Osteoblast (primary cell): ENCODE measurements around the gene CEBPG. TPM values are rescaled to one million over a fixed set of nuclear protein-coding genes. Genes with fewer than 3 reads are reported as not detected.
A peak's percentile ranks its signal among the peaks of the same experiment; 100 is the strongest.

ENCODE experiments used
- DNase-seq: peaks from one replicate; pipeline ENCODE4 v3.0.0; 2011; ENCODE audit warnings: low spot score, mixed read lengths; ENCODE audit not compliant: insufficient read length; ENCODE audit errors: missing footprints
- H2AFZ ChIP-seq: 2 replicates; pipeline ENCODE4 v1.6.0; 2011; ENCODE audit warnings: mild to moderate bottlenecking, low read length
- H3K27ac ChIP-seq: 2 replicates; pipeline ENCODE4 v1.5.1; 2011; ENCODE audit warnings: mild to moderate bottlenecking, low read depth, low read length, moderate library complexity
- H3K27me3 ChIP-seq: 2 replicates; pipeline ENCODE4 v1.6.0; 2012; ENCODE audit warnings: mild to moderate bottlenecking, control low read depth, inconsistent platforms, low read length, moderate library complexity; ENCODE audit not compliant: insufficient read depth
- H3K36me3 ChIP-seq: 2 replicates; pipeline ENCODE4 v1.5.1; 2011; ENCODE audit warnings: mild to moderate bottlenecking, low read length, control low read depth, moderate library complexity; ENCODE audit not compliant: insufficient read depth
- H3K4me1 ChIP-seq: 2 replicates; pipeline ENCODE4 v1.5.1; 2011; ENCODE audit warnings: mild to moderate bottlenecking, low read length, control low read depth, moderate library complexity; ENCODE audit not compliant: insufficient read depth
- H3K4me2 ChIP-seq: 2 replicates; pipeline ENCODE4 v1.6.0; 2011; ENCODE audit warnings: mild to moderate bottlenecking, low read length; ENCODE audit not compliant: insufficient read depth
- H3K4me3 ChIP-seq: fragments of 200-600 bp; sonication (generic); 3 replicates; pipeline ENCODE4 v1.5.1; 2012; ENCODE audit warnings: mild to moderate bottlenecking, low read length, inconsistent platforms; ENCODE audit not compliant: insufficient read depth
- H3K79me2 ChIP-seq: 2 replicates; pipeline ENCODE4 v1.6.0; 2012; ENCODE audit warnings: mild to moderate bottlenecking, low read length, control low read depth, inconsistent platforms; ENCODE audit not compliant: insufficient read depth
- H3K9me3 ChIP-seq: 2 replicates; pipeline ENCODE4 v1.5.1; 2011; ENCODE audit warnings: low read depth, low read length, control low read depth
- H4K20me1 ChIP-seq: 2 replicates; pipeline ENCODE4 v1.6.0; 2012; ENCODE audit warnings: mild to moderate bottlenecking, low read length, control low read depth; ENCODE audit not compliant: insufficient read depth
- total RNA-seq: library from RNA; depleted of rRNA; stranded (reverse); fragments of >200 nt; gene quantifications from 2 replicates; pipeline ENCODE4 v1.2.3, GENCODE V29; 2012
- TF ChIP-seq, protein P1 (sequence below): IDR thresholded peaks from 2 replicates; pipeline ENCODE4 v1.5.1; 2011; ENCODE audit warnings: mild to moderate bottlenecking, low read depth, low read length, moderate library complexity; ENCODE audit errors: extremely low read depth

Gene CEBPG
- total RNA-seq, 1 donor, result 35.5 TPM

DNA sequence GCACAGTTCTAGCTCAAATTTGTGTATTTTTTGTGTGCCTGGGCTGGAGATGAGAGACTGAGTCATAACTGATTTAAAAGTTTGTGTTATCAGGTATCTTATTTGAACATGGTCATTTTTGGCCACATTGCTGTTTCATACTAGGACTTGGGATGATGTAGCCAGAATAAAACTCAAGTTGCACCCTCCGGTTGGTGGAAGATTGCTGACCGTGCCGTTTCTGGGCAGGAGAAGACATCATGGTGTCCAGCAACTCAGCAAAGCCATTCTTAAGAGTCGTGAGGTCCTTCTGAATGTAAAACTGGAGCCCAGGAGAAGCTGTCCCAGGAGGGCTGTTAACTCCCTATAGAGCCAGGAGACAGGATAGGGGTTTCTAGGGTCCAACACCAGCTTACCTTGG lies 7.6 kb downstream of the CEBPG start:
- TF ChIP-seq, protein P1, sequence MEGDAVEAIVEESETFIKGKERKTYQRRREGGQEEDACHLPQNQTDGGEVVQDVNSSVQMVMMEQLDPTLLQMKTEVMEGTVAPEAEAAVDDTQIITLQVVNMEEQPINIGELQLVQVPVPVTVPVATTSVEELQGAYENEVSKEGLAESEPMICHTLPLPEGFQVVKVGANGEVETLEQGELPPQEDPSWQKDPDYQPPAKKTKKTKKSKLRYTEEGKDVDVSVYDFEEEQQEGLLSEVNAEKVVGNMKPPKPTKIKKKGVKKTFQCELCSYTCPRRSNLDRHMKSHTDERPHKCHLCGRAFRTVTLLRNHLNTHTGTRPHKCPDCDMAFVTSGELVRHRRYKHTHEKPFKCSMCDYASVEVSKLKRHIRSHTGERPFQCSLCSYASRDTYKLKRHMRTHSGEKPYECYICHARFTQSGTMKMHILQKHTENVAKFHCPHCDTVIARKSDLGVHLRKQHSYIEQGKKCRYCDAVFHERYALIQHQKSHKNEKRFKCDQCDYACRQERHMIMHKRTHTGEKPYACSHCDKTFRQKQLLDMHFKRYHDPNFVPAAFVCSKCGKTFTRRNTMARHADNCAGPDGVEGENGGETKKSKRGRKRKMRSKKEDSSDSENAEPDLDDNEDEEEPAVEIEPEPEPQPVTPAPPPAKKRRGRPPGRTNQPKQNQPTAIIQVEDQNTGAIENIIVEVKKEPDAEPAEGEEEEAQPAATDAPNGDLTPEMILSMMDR, result no peak
- H3K36me3 ChIP-seq, result peaks cover 12% of the 10 kb centered on the region
- DNase-seq, result no peak
- H3K9me3 ChIP-seq, result no peaks in the 10 kb centered on the region
- H2AFZ ChIP-seq, result no peak overlapping the region
- no peak overlapping the region for H3K27ac ChIP-seq
- H3K4me2 ChIP-seq, result no peak overlapping the region
- H4K20me1 ChIP-seq, result peaks cover 56% of the 10 kb centered on the region
- H3K27me3 ChIP-seq, result no peaks in the 10 kb centered on the region
- no peak overlapping the region for H3K4me3 ChIP-seq
- H3K4me1 ChIP-seq, result peaks cover 9% of the 10 kb centered on the region
- H3K79me2 ChIP-seq, result peaks cover 95% of the 10 kb centered on the region

DNA sequence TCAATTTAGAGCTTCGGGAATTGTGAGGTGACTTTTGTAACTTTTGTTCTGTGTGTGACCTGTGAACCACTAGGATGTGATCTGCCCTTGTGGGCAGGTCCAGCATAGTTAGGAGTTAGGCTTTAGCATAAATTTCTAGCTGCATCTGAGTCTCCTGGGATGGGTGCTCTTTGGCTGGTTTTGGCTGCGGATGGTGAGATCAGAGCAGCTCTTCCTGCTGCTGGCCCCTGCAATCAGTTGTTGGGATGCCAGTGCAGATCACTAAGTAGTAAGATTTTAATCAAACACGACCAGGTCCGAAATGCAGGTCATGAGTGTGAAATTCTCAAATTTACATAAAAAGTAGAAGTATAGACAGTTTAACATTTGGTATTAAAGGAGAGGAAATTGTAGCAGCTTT lies 8.5 kb downstream of the CEBPG start:
- Histone ChIP-seq H3K79me2 (peaks cover 95% of the 10 kb centered on the region), H3K27ac (no peak overlapping the region), H3K4me3 (no peak overlapping the region), H2AFZ (no peak overlapping the region), H3K4me1 (no peaks in the 10 kb centered on the region), H3K9me3 (no peaks in the 10 kb centered on the region), H3K36me3 (peaks cover 12% of the 10 kb centered on the region), H3K4me2 (no peak overlapping the region), H4K20me1 (peaks cover 55% of the 10 kb centered on the region), H3K27me3 (no peaks in the 10 kb centered on the region)
- no peak for DNase-seq
- TF ChIP-seq, protein P1, result no peak

DNA sequence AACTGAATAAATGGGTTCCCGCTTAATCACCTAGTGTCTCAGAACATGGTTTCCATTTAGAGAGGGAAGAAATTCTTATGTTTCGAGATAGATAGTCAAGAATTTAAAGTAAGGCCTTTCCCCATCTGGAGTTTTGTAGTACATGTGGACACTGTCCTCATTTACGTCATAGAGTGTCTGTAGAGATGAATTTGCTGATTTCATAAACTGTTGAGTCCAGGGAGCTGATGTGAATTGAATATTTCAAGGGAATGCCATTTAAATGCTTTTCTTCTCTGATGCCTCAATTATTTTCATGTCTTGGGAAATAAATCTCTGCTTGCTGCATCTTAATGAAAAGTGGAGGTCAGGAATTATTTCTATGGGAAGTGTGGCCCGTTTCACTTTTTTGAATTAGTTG lies 9.5 kb downstream of the CEBPG start:
- TF ChIP-seq, protein P1, result no peak
- Histone ChIP-seq H3K4me1 (no peaks in the 10 kb centered on the region), H3K27ac (no peak overlapping the region), H2AFZ (no peak overlapping the region), H3K27me3 (no peaks in the 10 kb centered on the region), H3K36me3 (peaks cover 12% of the 10 kb centered on the region), H3K4me3 (no peak overlapping the region), H3K79me2 (peaks cover 94% of the 10 kb centered on the region), H4K20me1 (peaks cover 55% of the 10 kb centered on the region), H3K4me2 (no peak overlapping the region), H3K9me3 (no peaks in the 10 kb centered on the region)
- DNase-seq, result no peak

DNA sequence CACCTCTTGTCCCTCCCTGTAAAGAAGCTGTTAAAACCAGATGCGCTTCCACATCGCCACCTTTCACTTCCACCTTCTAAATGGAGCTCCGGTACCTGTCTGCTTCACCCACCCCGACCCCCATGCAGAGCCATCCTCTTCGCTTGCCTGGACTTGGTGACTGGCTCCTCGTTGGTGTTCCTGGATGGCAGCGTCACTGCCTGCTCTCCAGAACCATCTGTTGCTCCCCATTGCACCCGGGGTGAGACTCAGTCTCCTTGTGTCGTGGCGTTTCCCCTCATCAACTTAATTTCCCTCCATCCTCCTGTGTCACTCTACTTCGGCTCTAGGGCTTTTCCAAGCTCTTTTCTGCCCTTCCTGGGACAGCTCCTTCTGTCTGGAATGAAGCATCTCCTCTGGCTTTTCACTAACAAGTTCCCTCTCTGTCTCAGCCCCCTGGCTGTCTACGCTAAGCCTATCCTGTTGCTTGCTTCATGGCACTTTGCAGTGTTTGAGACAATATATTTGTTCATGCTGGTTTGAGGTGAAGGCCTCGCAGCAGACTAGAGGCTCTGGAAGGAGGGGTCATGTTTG lies 10.3 kb downstream of the CEBPG start:
- peaks cover 3% of the 10 kb centered on the region for H3K4me1 ChIP-seq
- H3K27ac ChIP-seq, result no peak overlapping the region
- H3K4me3 ChIP-seq, result no peak overlapping the region
- DNase-seq, result peak; percentile 69
- no peaks in the 10 kb centered on the region for H3K27me3 ChIP-seq
- H3K79me2 ChIP-seq, result peaks cover 92% of the 10 kb centered on the region
- no peak overlapping the region for H2AFZ ChIP-seq
- no peak overlapping the region for H3K4me2 ChIP-seq
- no peaks in the 10 kb centered on the region for H3K9me3 ChIP-seq
- H3K36me3 ChIP-seq, result peaks cover 12% of the 10 kb centered on the region
- TF ChIP-seq, protein P1, result no peak
- peaks cover 56% of the 10 kb centered on the region for H4K20me1 ChIP-seq
